Activated B cell treated with CpG ODN at 0.5 μM for 24 hours (primary cell): ENCODE data around the gene TMC6. TPM values are rescaled to one million over a fixed set of nuclear protein-coding genes. Genes with fewer than 3 reads are reported as not detected.
"Not testable (repeated sequence)": the region's sequence is repeated elsewhere in the genome, so short reads cannot be mapped to it uniquely, and the experiment has no call there.

Experiments used
- ATAC-seq: fragments of 200-7000 bp; cut with Tn5 transposase; one replicate; pipeline ENCODE4 v1.10.0; 2021; ENCODE audit warnings: low read depth, mild to moderate bottlenecking, moderate library complexity
- CTCF ChIA-PET: fragments of 350-600 bp; sonication (Branson Sonifier 250); formaldehyde crosslinking; loops from one replicate; lab custom pipeline; 2021; ENCODE audit warnings: antibody characterized with exemption; lab: Charles Lee
- POLR2A ChIA-PET: fragments of 350-600 bp; sonication (Branson Sonifier 250); formaldehyde crosslinking; loops from one replicate; lab custom pipeline; 2021; ENCODE audit warnings: antibody characterized with exemption; lab: Charles Lee
- DNase-seq: peaks from one replicate; pipeline ENCODE4 v3.0.0; 2022
- H3K27ac Mint-ChIP-seq: one replicate; pipeline ENCODE4 v1.8.0; 2020; ENCODE audit warnings: mixed read lengths
- H3K27me3 Mint-ChIP-seq: one replicate; pipeline ENCODE4 v1.8.0; 2021; ENCODE audit warnings: mixed read lengths
- H3K36me3 Mint-ChIP-seq: one replicate; pipeline ENCODE4 v1.8.0; 2021; ENCODE audit warnings: low read depth, mixed read lengths
- H3K4me1 Mint-ChIP-seq: one replicate; pipeline ENCODE4 v1.8.0; 2021; ENCODE audit warnings: mixed read lengths
- H3K4me3 Mint-ChIP-seq: one replicate; pipeline ENCODE4 v1.8.0; 2020; ENCODE audit warnings: mild to moderate bottlenecking, mixed read lengths
- H3K9me3 Mint-ChIP-seq: one replicate; pipeline ENCODE4 v1.8.0; 2020; ENCODE audit warnings: mixed read lengths
- intact Hi-C: fragments of 100-400 bp; cut with micrococcal nuclease; formaldehyde crosslinking; loops from one replicate; pipeline ENCODE4 v1.15.1; 2024
- total RNA-seq: library from RNA; stranded (reverse); gene quantifications from 2 replicates; pipeline ENCODE4 v1.2.3, GENCODE V29; 2022
- TF ChIP-seq, protein P1 (sequence below): fragments of 200-600 bp; IDR thresholded peaks from one replicate; pipeline ENCODE4 v1.8.0; 2022; ENCODE audit warnings: antibody characterized with exemption, mild to moderate bottlenecking

The TMC6 gene
- total RNA-seq, 1 donor from 2014 or later: 896 TPM

DNA sequence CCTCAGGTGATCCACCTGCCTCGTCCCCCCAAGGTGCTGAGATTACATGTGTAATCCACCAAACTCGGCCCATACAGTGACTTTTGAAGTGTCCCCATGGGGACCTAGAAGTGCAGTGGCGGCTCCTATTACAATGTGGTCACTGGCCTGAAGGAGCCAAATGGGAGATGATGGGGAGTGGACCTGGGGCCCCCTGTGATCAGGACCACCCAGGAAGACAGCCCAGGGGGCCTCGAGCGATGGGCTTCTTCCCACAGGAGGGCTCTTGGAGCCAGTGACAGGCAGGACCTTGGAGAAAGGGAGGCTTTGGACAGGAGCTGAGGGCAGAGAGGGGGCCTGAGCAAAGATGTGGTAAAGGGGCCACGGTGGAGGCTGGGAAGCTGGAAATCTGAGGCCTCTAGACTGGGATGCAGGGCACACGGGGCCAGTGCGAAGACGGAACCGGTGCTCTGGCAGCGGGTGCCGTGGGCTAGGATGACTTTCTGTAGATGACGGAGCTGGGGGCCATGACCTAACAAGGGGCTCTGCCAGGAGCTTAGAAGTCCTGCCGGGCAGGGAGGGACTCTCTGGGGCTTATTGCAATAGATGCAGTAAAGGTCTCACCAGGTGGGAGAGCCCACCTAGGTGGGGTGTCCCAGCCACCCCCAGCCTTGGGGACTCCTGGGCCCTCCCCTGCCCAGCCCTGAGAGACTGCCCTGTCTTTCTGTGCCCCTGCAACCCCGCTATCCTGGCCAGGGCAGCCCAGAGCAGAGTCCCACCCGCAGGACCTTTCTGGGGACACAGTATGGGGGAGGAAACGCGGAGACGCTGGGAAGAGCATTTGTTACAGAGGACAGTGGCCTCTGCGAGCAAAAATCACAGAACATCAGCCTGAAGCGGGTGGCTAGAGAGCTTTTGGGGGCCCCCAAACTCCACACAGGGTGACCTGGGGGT lies 14.9 kb upstream of the TMC6 start:
- CTCF ChIA-PET: interaction anchor here (1.0 to 2.3 kb wide), 3 partner anchors 14 to 33 kb away, joined by 3 to 10 read pairs (median 3); partner anchors contain the start of gene TMC6
- ATAC-seq (no peak), DNase-seq (no peak)
- Mint-ChIP-seq H3K36me3 (peaks cover 18% of the 10 kb centered on the region), H3K4me1 (peaks cover 90% of the 10 kb centered on the region), H3K4me3 (no peak overlapping the region), H3K27me3 (no peaks in the 10 kb centered on the region), H3K27ac (peak overlapping the region; percentile 83), H3K9me3 (no peaks in the 10 kb centered on the region)
- TF ChIP-seq, protein P1, sequence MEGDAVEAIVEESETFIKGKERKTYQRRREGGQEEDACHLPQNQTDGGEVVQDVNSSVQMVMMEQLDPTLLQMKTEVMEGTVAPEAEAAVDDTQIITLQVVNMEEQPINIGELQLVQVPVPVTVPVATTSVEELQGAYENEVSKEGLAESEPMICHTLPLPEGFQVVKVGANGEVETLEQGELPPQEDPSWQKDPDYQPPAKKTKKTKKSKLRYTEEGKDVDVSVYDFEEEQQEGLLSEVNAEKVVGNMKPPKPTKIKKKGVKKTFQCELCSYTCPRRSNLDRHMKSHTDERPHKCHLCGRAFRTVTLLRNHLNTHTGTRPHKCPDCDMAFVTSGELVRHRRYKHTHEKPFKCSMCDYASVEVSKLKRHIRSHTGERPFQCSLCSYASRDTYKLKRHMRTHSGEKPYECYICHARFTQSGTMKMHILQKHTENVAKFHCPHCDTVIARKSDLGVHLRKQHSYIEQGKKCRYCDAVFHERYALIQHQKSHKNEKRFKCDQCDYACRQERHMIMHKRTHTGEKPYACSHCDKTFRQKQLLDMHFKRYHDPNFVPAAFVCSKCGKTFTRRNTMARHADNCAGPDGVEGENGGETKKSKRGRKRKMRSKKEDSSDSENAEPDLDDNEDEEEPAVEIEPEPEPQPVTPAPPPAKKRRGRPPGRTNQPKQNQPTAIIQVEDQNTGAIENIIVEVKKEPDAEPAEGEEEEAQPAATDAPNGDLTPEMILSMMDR: no peak
- POLR2A ChIA-PET: interaction anchor here (0.7 to 48.2 kb wide), 4 partner anchors 2 to 1654 kb away, joined by 4 to 2404 read pairs (median 1040); partner anchors contain the start of genes AFMID, C17orf99, SYNGR2 and TK1
- intact Hi-C loops: loop anchor here (10.0 kb wide), 1 partner anchor 631 kb away; no protein-coding TSS in a partner anchor

DNA sequence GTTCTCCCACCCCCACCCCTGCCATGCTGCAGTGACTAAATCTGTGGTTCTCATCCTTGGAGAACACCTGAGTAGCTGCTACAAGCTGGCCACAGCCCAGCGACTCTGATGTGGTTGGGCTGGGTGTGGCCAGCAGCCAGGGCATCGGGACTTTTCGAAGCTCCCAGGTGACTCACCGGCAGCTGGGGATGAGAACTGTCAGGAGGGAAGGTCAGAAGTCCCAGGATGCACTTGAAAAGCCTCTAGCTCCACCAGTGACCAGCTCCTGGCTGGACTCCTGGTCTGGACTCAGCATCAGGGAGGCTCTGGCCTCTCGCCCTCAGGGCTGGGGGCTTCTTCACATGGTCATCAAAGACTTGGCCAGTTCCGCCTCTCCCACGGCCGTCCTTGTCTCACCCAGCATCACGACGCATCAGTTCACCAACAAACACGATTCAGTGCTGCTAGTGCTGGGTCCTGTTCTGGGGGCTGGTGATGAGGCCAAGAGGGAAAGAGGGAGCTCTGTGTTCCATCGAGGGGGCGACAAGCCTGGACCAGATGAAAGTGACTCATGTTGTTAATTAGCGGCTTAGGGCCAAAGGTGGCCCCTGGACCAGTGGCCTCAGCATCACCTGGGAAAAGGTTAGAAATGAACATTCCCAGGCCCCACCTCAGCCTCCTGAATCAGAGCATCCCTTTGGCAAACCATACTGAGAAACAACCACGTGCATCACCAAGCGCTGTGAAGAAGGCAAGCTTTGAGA lies 13.7 kb upstream of the TMC6 start:
- Mint-ChIP-seq H3K27ac (peak overlapping the region; percentile 83), H3K4me3 (peak overlapping the region; percentile 24), H3K9me3 (no peaks in the 10 kb centered on the region), H3K36me3 (peaks cover 22% of the 10 kb centered on the region), H3K4me1 (peaks cover 90% of the 10 kb centered on the region), H3K27me3 (no peaks in the 10 kb centered on the region)
- ChIA-PET POLR2A (interaction anchor here (0.6 to 48.2 kb wide), 10 partner anchors 1 to 1713 kb away, joined by 3 to 2404 read pairs (median 5); partner anchors contain the start of genes AFMID, C17orf99, SOCS3 and SYNGR2), CTCF (interaction anchor here (0.7 to 2.7 kb wide), 5 partner anchors 11 to 109 kb away, joined by 3 to 14 read pairs (median 4); partner anchors contain the start of gene TMC8)
- no peak for DNase-seq
- TF ChIP-seq, protein P1: no peak
- no peak for ATAC-seq
- intact Hi-C loops: loop anchor here (10.0 kb wide), 1 partner anchor 633 kb away; no protein-coding TSS in a partner anchor

DNA sequence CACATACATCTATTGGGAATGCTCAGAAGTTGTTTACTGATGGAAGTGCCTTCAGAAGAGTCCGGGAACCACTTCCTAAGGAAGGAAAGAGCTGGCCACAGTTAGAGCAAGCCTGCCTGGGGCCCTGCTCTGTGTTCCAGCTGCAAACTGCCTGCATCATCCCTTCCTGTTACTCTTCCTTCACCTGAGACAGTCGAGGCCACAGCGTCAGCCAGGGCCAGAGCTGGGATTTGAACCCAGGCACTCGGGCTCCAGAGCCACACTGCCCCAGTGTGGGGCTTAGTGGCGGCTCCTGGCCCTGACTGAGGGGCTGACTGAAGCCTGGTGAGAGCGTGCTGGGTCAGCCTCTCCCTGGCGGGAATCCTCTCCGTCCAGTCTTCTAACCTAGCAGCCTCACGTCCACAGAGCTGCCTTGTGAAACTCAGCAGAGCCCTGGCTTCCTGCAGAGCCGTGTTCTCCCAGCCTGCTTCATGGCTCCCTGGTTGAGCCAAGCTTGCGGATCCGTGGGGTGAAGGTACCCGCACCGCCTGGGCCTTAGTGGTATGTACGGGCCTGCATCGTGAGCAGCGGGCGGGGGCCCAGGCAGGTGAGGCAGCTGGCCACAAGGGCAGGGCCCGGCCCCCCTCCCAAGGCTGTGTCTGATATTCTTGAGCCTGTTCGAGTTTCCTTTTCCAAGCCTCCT lies 13.0 kb upstream of the TMC6 start:
- ChIA-PET CTCF (interaction anchor here (1.0 to 2.7 kb wide), 4 partner anchors 10 to 110 kb away, joined by 3 to 14 read pairs (median 7); partner anchors contain the start of gene TMC8), POLR2A (interaction anchor here (0.6 to 48.2 kb wide), 10 partner anchors 0 to 1712 kb away, joined by 3 to 2404 read pairs (median 5); partner anchors contain the start of genes AFMID, C17orf99, SOCS3 and SYNGR2)
- DNase-seq (no peak), ATAC-seq (no peak)
- H3K27me3 Mint-ChIP-seq: no peaks in the 10 kb centered on the region
- no peaks in the 10 kb centered on the region for H3K9me3 Mint-ChIP-seq
- intact Hi-C loops: loop anchor here (10.0 kb wide), 1 partner anchor 633 kb away; no protein-coding TSS in a partner anchor
- H3K27ac Mint-ChIP-seq: peak overlapping the region; percentile 83
- peaks cover 28% of the 10 kb centered on the region for H3K36me3 Mint-ChIP-seq
- peak overlapping the region; percentile 24 for H3K4me3 Mint-ChIP-seq
- peaks cover 90% of the 10 kb centered on the region for H3K4me1 Mint-ChIP-seq
- TF ChIP-seq, protein P1: no peak

DNA sequence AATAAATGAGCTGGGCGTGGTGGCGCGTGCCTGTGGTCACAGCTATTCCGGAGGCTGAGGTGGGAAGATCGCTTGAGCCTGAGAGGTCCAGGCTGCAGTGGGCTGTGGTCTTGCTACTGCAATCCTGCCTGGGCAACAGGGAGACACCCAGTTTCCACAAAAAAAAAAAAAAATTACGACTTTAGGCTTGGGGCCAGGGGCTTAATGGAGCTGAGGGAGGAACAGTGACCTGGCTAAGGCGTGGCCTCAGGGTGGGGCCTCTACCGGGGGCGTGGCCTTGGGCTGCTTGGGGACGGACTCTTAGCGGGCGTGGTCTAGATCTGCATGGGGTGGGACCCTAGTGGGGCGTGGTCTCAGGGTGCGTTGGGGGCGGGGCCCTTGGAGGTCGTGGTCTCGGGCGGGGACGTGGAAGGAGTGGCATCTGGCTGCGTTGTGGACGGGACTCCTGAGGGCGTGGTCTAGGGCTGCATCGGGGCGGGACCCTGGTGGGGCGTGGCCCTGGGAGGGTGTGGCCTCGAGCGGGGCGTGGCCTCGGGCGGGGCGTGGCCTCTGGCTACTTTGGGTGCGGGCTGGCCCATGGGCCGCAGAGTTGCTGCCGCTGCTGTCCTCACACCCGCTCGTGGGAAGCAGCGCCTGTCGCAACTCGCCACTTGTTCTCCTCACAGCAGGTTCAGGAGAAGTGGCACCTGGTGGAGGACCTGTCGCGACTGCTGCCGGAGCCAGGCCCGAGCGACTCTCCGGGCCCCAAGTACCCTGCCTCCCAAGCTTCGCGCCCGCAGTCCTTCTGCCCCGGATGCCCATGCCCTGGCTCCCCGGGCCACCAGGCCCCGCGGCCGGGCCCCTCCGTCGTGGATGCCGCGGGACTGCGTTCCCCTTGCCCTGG lies 11.9 kb upstream of the TMC6 start:
- intact Hi-C loops: loop anchor here (1.0 to 10.0 kb wide), 4 partner anchors 8 to 634 kb away; partner anchors contain the start of gene SYNGR2
- Mint-ChIP-seq H3K9me3 (no peaks in the 10 kb centered on the region), H3K4me1 (peaks cover 90% of the 10 kb centered on the region), H3K27me3 (no peaks in the 10 kb centered on the region), H3K36me3 (peaks cover 39% of the 10 kb centered on the region), H3K27ac (peak overlapping the region; percentile 80), H3K4me3 (peak overlapping the region; percentile 58)
- ATAC-seq: peak; percentile 91
- ChIA-PET CTCF (interaction anchor here (1.0 to 2.7 kb wide), 5 partner anchors 9 to 36 kb away, joined by 4 to 14 read pairs (median 6); partner anchors contain the start of gene TMC8), POLR2A (interaction anchor here (0.6 to 48.2 kb wide), 12 partner anchors 1 to 681 kb away, joined by 3 to 2404 read pairs (median 4); partner anchors contain the start of genes AFMID, C17orf99, SYNGR2 and TK1)
- peak; percentile 95 for DNase-seq
- TF ChIP-seq, protein P1: no peak

DNA sequence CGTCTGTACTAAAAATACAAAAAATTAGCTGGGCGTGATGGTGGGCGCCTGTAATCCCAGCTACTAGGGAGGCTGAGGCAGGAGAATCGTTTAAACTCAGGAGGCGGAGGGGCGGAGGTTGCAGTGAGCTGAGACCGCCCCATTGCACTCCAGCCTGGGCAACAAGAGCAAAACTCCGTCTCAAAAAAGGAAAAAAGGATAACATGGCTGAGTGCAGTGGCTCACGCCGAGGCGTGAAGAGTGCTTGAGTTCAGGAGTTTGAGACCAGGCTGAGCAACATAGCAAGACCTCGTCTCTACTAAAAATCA lies 11.3 kb upstream of the TMC6 start:
- H3K9me3 Mint-ChIP-seq, H3K27me3 Mint-ChIP-seq, ATAC-seq, DNase-seq: not testable (repeated sequence)
- Mint-ChIP-seq H3K27ac (peak overlapping the region; percentile 80), H3K36me3 (peaks cover 44% of the 10 kb centered on the region), H3K4me3 (peak overlapping the region; percentile 58), H3K4me1 (peaks cover 90% of the 10 kb centered on the region)
- POLR2A ChIA-PET: interaction anchor here (0.6 to 48.2 kb wide), 8 partner anchors 2 to 219 kb away, joined by 3 to 2404 read pairs (median 5); partner anchors contain the start of genes AFMID, C17orf99, SYNGR2 and TK1
- intact Hi-C loops: loop anchor here (1.0 to 10.0 kb wide), 4 partner anchors 8 to 635 kb away; partner anchors contain the start of gene SYNGR2
- CTCF ChIA-PET: interaction anchor here (1.0 to 1.2 kb wide), 3 partner anchors 32 to 37 kb away, joined by 4 to 6 read pairs (median 5); no protein-coding TSS in a partner anchor
